Mucosa of stomach (tissue), 1 donor: ENCODE results near the gene SMS.
"Not testable (repeated sequence)": the region's sequence is repeated elsewhere in the genome, so short reads cannot be mapped to it uniquely, and the experiment has no call there.

ENCODE experiments used
- H3K27me3 ChIP-seq: one replicate; pipeline ENCODE4 v1.7.0; 2013; ENCODE audit warnings: mild to moderate bottlenecking, low read length; ENCODE audit not compliant: control insufficient read depth, insufficient read depth
- H3K36me3 ChIP-seq: one replicate; pipeline ENCODE4 v1.7.0; 2013; ENCODE audit warnings: low read length; ENCODE audit not compliant: control insufficient read depth, insufficient read depth
- H3K4me1 ChIP-seq: one replicate; pipeline ENCODE4 v1.7.0; 2013; ENCODE audit warnings: mild to moderate bottlenecking, low read length; ENCODE audit not compliant: control insufficient read depth, insufficient read depth
- H3K4me3 ChIP-seq: one replicate; pipeline ENCODE4 v1.7.0; 2013; ENCODE audit warnings: low read length
- H3K9ac ChIP-seq: one replicate; pipeline ENCODE4 v1.7.0; 2013; ENCODE audit warnings: mild to moderate bottlenecking, low read length, moderate library complexity
- H3K9me3 ChIP-seq: one replicate; pipeline ENCODE4 v1.7.0; 2013; ENCODE audit warnings: mild to moderate bottlenecking, low read length, moderate library complexity; ENCODE audit not compliant: control insufficient read depth
- donor health status: Pancreatic carcinoma.

SMS gene

DNA sequence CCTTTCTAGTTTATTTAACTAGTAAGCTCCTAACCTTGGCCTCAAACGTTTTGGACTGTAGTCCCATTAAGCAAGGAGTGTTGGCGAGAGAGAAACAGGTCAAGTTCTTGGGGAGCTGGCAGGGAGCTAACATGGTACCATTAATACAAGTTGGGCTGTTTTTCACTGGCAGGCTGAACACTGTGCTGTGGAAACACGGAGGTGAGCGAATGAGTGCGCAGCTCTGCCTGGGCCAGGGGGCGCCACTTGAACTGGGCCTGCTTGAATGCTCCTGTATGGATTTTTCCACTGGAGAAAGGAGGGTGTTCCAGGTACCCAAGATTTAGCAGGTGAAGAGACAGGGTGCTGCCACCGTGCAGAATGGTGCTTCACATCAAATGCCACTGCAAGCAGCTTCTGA lies 7.4 kb upstream of the SMS start:
- H3K27me3 ChIP-seq = no peaks in the 10 kb centered on the region
- no peaks in the 10 kb centered on the region for H3K9me3 ChIP-seq
- no peak overlapping the region for H3K9ac ChIP-seq
- no peak overlapping the region for H3K4me3 ChIP-seq
- no peaks in the 10 kb centered on the region for H3K36me3 ChIP-seq
- H3K4me1 ChIP-seq = no peaks in the 10 kb centered on the region

- no peak overlapping the region for H3K4me3 ChIP-seq
- no peaks in the 10 kb centered on the region for H3K4me1 ChIP-seq
- H3K27me3 ChIP-seq = no peaks in the 10 kb centered on the region
- no peaks in the 10 kb centered on the region for H3K9me3 ChIP-seq
- H3K36me3 ChIP-seq = no peaks in the 10 kb centered on the region
- no peak overlapping the region for H3K9ac ChIP-seq
These were observed 6.1 kb upstream of the SMS start for GRCh38 chrX:21934414-21934813.

- H3K4me3 ChIP-seq = no peak overlapping the region
- no peaks in the 10 kb centered on the region for H3K27me3 ChIP-seq
- peak overlapping the region; percentile 7 for H3K9ac ChIP-seq
- no peaks in the 10 kb centered on the region for H3K9me3 ChIP-seq
- no peaks in the 10 kb centered on the region for H3K4me1 ChIP-seq
- no peaks in the 10 kb centered on the region for H3K36me3 ChIP-seq
These were observed 603 bp upstream of the SMS start for GRCh38 chrX:21939906-21940305.

GRCh38 chrX:21943460-21944135 lies 3.1 kb downstream of the SMS start:
- H3K4me1 ChIP-seq = peaks cover 9% of the 10 kb centered on the region
- H3K36me3 ChIP-seq = no peaks in the 10 kb centered on the region
- no peaks in the 10 kb centered on the region for H3K27me3 ChIP-seq
- H3K9me3 ChIP-seq = no peaks in the 10 kb centered on the region
- H3K9ac ChIP-seq = no peak overlapping the region
- H3K4me3 ChIP-seq = no peak overlapping the region

GRCh38 chrX:21944136-21944615 lies 3.7 kb downstream of the SMS start:
- Histone ChIP-seq H3K9me3 (no peaks in the 10 kb centered on the region), H3K36me3 (no peaks in the 10 kb centered on the region), H3K4me1 (peaks cover 9% of the 10 kb centered on the region), H3K4me3 (no peak overlapping the region), H3K9ac (no peak overlapping the region), H3K27me3 (no peaks in the 10 kb centered on the region)

- H3K27me3 ChIP-seq = no peaks in the 10 kb centered on the region
- H3K36me3 ChIP-seq = no peaks in the 10 kb centered on the region
- no peaks in the 10 kb centered on the region for H3K9me3 ChIP-seq
- no peak overlapping the region for H3K4me3 ChIP-seq
- H3K9ac ChIP-seq = no peak overlapping the region
- peaks cover 9% of the 10 kb centered on the region for H3K4me1 ChIP-seq
These were observed 6.6 kb downstream of the SMS start for GRCh38 chrX:21946925-21947641.

DNA sequence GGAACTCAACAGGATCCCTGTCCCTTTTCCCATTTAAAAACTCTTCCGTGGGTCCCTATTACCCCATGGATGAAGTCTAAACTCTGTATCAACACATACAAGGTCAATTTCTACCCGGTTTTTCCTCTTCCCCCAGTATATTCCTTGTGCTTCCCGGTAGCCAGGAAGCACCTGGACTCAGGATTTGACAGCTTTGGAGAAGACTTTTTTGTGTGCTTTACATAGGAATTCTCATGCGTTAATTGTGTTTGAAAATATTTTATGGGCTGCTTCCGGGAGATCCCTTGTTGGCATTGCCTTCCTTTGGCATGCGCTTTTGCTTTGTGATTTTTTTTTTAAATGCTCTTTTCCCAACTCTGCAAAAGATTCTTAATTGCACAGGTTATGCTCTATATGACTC lies 7.2 kb downstream of the SMS start:
- H3K36me3 ChIP-seq = no peaks in the 10 kb centered on the region
- H3K9me3 ChIP-seq = no peaks in the 10 kb centered on the region
- peaks cover 9% of the 10 kb centered on the region for H3K4me1 ChIP-seq
- H3K4me3 ChIP-seq = no peak overlapping the region
- no peak overlapping the region for H3K9ac ChIP-seq
- H3K27me3 ChIP-seq = no peaks in the 10 kb centered on the region

GRCh38 chrX:21948897-21949578 lies 8.5 kb downstream of the SMS start:
- H3K27me3 ChIP-seq = no peaks in the 10 kb centered on the region
- H3K9me3 ChIP-seq = no peaks in the 10 kb centered on the region
- H3K36me3 ChIP-seq = no peaks in the 10 kb centered on the region
- no peak overlapping the region for H3K4me3 ChIP-seq
- H3K4me1 ChIP-seq = peaks cover 9% of the 10 kb centered on the region
- no peak overlapping the region for H3K9ac ChIP-seq

DNA sequence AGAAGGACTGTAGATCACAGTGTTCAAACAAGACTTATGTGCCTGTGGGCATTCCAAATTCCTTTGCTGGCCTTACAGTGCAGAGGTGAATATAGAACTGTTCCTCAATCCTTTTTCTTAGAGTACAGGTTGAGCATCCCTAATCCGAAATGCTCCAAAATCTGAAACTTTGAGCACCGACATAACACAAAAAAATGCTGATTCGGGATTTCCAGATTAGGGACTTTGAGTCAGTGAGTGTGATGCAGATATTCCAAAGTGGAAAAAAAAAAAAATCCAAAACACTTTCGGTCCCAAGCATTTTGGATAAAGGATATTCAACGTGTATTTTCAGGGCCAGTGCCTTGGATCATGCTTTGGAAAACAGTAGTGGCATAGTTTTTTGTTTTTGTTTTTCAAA lies 9.2 kb downstream of the SMS start:
- H3K4me3 ChIP-seq = no peak overlapping the region
- no peak overlapping the region for H3K9ac ChIP-seq
- H3K9me3 ChIP-seq = no peaks in the 10 kb centered on the region
- no peaks in the 10 kb centered on the region for H3K27me3 ChIP-seq
- H3K4me1 ChIP-seq = peaks cover 9% of the 10 kb centered on the region
- H3K36me3 ChIP-seq = no peaks in the 10 kb centered on the region

DNA sequence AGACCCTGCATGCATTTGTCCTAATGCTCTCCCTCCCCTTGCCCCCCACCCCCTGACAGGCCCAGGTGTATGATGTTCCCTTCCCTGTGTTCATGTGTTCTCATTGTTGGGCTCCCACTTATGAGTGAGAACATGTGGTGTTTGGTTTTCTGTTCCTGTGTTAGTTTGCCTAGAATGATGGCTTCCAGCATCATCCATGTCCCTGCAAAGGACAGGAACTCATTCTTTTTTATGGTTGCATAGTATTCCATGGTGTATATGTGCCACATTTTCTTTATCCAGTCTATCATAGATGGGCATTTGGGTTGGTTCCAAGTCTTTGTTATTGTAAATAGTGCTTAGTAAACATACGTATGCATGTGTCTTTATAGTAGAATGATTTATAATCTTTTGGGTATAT lies 10.0 kb downstream of the SMS start:
- not testable (repeated sequence) for H3K9ac ChIP-seq, H3K27me3 ChIP-seq, H3K4me3 ChIP-seq, H3K36me3 ChIP-seq, H3K9me3 ChIP-seq, H3K4me1 ChIP-seq

- Histone ChIP-seq H3K36me3 (no peaks in the 10 kb centered on the region), H3K9me3 (no peaks in the 10 kb centered on the region), H3K4me3 (no peak overlapping the region), H3K27me3 (no peaks in the 10 kb centered on the region), H3K4me1 (peaks cover under 1% of the 10 kb centered on the region), H3K9ac (no peak overlapping the region)
These were observed 12.1 kb downstream of the SMS start for GRCh38 chrX:21952624-21953023.

DNA sequence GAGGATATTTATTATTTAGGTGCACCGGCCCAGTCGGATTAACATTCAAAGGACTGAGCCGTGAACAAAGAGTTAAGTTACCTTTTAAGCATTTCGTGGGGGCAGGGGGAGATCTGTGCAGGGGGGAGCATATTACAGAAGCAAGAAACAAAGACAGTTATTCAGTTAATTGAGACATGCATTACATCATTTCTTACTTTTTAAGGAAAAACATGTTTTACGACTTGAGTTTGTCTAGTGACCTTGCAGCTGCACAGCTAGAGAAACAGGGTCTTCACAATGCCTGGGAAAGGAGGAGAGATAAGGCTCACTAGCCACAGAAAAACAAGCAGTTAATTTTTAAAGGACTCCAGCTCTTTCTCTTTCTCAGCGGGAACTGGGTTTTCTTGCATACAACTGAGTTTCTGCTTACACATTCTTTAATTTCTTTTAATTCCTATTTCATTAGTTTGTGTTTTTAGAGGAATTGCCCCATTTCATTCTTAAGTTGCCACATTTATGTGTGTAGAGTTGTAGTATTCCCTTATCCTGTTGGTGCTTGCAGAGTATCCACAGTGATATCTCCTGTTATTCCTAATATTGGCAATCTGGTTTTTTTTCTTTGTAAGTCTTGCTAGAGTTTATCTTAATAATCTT lies 12.8 kb downstream of the SMS start:
- not testable (repeated sequence) for H3K4me1 ChIP-seq, H3K4me3 ChIP-seq, H3K27me3 ChIP-seq, H3K9me3 ChIP-seq, H3K36me3 ChIP-seq, H3K9ac ChIP-seq
